GM12864 (cell line): ENCODE results near the gene PDGFRB.

Experiments
- DNase-seq: peaks from one replicate; pipeline ENCODE4 v3.0.0-alpha.2; 2011; ENCODE audit warnings: low read depth
- H3K4me3 ChIP-seq: 2 replicates; pipeline ENCODE4 v1.5.1; 2011; ENCODE audit warnings: mild to moderate bottlenecking, low read depth, low read length, control low read depth
- TF ChIP-seq, protein P1 (sequence below): IDR thresholded peaks from 2 replicates; pipeline ENCODE4 v1.5.1; 2011; ENCODE audit warnings: low read depth, mild to moderate bottlenecking, moderate library complexity, low read length, control low read depth, inconsistent platforms; ENCODE audit errors: missing control alignments

PDGFRB gene

GRCh38 chr5:150126921-150127265, 28.8 kb downstream of the PDGFRB start:
- no peak overlapping the region for H3K4me3 ChIP-seq
- no peak for DNase-seq
- TF ChIP-seq, protein P1, sequence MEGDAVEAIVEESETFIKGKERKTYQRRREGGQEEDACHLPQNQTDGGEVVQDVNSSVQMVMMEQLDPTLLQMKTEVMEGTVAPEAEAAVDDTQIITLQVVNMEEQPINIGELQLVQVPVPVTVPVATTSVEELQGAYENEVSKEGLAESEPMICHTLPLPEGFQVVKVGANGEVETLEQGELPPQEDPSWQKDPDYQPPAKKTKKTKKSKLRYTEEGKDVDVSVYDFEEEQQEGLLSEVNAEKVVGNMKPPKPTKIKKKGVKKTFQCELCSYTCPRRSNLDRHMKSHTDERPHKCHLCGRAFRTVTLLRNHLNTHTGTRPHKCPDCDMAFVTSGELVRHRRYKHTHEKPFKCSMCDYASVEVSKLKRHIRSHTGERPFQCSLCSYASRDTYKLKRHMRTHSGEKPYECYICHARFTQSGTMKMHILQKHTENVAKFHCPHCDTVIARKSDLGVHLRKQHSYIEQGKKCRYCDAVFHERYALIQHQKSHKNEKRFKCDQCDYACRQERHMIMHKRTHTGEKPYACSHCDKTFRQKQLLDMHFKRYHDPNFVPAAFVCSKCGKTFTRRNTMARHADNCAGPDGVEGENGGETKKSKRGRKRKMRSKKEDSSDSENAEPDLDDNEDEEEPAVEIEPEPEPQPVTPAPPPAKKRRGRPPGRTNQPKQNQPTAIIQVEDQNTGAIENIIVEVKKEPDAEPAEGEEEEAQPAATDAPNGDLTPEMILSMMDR: no peak

- H3K4me3 ChIP-seq: no peak overlapping the region
- TF ChIP-seq, protein P1: no peak
- no peak for DNase-seq
Measured at GRCh38 chr5:150126199-150126920, 29.3 kb downstream of the PDGFRB start.

DNA sequence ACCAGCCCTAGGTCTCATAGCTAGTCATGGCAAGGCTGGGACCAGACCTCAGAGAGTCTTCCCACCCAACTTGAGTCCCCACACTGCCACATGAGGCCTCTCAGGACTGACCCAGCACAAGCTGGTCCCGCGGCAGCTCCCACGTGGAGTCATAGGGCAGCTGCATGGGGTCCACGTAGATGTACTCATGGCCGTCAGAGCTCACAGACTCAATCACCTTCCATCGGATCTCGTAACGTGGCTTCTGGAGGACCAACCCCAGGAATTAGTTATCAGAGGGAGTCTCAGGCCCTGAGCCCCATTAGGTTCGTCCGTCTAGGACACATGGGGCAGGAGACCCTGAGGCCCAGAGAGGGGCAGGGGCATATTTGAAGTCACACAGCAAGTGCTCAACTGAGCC, 30.3 kb downstream of the PDGFRB start:
- no peak overlapping the region for H3K4me3 ChIP-seq
- TF ChIP-seq, protein P1: no peak
- DNase-seq: no peak

DNA sequence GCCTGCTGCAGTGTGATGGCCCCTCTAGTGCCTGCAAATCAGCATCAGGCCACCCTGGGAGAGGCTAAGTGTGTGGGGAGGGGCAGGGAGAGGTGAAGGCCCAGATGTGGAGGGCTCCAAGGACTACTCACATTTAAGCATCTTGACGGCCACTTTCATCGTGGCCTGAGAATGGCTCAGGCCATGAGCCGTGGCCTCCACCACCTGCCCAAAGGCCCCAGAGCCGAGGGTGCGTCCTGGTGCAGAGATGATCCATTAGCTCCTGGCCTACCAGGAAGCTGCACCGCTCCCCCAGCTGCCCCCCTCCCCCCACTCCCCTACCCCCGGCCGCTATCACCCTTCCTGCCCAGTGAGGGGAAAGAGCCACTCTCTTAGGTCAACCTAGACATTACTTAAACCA, 31.0 kb downstream of the PDGFRB start:
- TF ChIP-seq, protein P1: no peak
- H3K4me3 ChIP-seq: no peak overlapping the region
- no peak for DNase-seq

GRCh38 chr5:150124111-150124557, 31.5 kb downstream of the PDGFRB start:
- TF ChIP-seq, protein P1: no peak
- no peak for DNase-seq
- no peak overlapping the region for H3K4me3 ChIP-seq

GRCh38 chr5:150123542-150123941, 32.1 kb downstream of the PDGFRB start:
- no peak overlapping the region for H3K4me3 ChIP-seq
- TF ChIP-seq, protein P1: no peak
- DNase-seq: no peak
